ENCODE measurements around the gene CTTNBP2. TPM values are rescaled to one million over a fixed set of nuclear protein-coding genes. Genes with fewer than 3 reads are reported as not detected.

CTTNBP2 gene
- total RNA-seq, 5 donors from 2014 or later (not counting 1 experiment from before 2014, with no cell fraction given): 0.06 to 0.61 (median 0.16) TPM; not detected in 2

DNA sequence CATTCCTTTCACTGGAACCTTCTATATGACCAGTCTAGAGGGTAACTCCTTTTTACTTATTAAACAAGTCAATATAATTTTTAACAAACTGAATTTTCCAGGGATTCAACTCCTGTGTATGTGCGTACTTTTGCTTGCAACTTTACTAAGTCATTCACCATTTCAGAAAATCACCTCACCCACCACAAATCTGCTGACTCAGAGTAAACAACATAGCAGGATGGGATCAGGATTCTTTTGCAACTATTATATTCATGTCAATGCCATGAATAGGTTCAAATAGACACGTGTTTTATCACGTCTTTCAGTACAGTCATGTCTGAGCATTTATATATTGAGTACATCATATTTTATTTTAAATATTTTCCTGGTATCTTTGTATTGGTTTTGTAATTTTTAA lies 14.5 kb downstream of the CTTNBP2 start:
- DNase-seq (no peak), ATAC-seq (replicated peaks in 1 of 4) (no peak)
- WGBS (ENCODE audit: insufficient coverage): no CpG with 5 or more reads among the region's 3 CpGs
- no peaks in the 10 kb centered on the region for H3K4me1 Mint-ChIP-seq
- ChIA-PET POLR2A (no interaction called here), CTCF (no interaction called here)
- no peaks in the 10 kb centered on the region for H3K9me3 Mint-ChIP-seq
- Histone ChIP-seq H3K4me3 (ENCODE audit: control insufficient read depth in 1 of 2, extremely low read depth in 1 of 2, low read length in 1 of 2) (no peak overlapping the region), H3K9me3 (no peaks in the 10 kb centered on the region), H3K36me3 (ENCODE audit: control insufficient read depth in 2 of 2, extremely low read depth in 1 of 2, insufficient read depth in 1 of 2, low read length in 1 of 2) (no peaks in the 10 kb centered on the region), H3K27ac (ENCODE audit: low read length) (no peak overlapping the region), H3K27me3 (replicated peaks in 1 of 2; ENCODE audit: control insufficient read depth in 2 of 2, extremely low read depth in 1 of 2, insufficient read depth in 2 of 2, low read length in 1 of 2) (no peaks in the 10 kb centered on the region), H3K4me1 (ENCODE audit: control insufficient read depth in 1 of 2, extremely low read depth in 1 of 2, insufficient read depth in 2 of 2, low read length in 2 of 2) (no peaks in the 10 kb centered on the region)
- peaks cover 3 to 7% of the 10 kb centered on the region in 2 donors for H3K27me3 Mint-ChIP-seq
- H3K36me3 Mint-ChIP-seq: no peaks in the 10 kb centered on the region
- no peak overlapping the region for H3K27ac Mint-ChIP-seq
- no peak overlapping the region for H3K4me3 Mint-ChIP-seq

DNA sequence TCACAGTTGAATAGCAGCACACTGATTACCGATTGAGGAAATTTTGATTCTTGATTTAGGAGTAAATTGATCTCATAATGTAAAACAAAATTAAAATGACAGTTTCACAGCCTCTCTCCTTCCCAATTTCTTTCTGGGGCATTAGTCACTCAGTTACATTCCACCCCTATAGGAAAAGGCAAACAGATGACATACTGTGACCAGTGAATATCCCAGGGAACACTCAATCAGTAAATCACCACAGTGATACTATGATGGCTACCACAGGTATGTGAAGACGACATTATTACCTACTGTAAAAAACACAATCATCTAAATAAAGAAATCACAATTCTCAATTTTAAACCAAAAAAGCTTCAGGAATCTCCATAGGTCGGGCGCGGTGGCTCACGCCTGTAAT lies 15.5 kb downstream of the CTTNBP2 start:
- POLR2A ChIA-PET: no interaction called here
- no peaks in the 10 kb centered on the region for H3K36me3 ChIP-seq (ENCODE audit: control insufficient read depth in 2 of 2, extremely low read depth in 1 of 2, insufficient read depth in 1 of 2, low read length in 1 of 2)
- H3K4me3 ChIP-seq (ENCODE audit: control insufficient read depth in 1 of 2, extremely low read depth in 1 of 2, low read length in 1 of 2): no peak overlapping the region
- Mint-ChIP-seq H3K4me1 (no peaks in the 10 kb centered on the region), H3K27ac (no peak overlapping the region), H3K9me3 (no peaks in the 10 kb centered on the region), H3K27me3 (peaks cover 3 to 4% of the 10 kb centered on the region in 2 donors), H3K4me3 (no peak overlapping the region), H3K36me3 (no peaks in the 10 kb centered on the region)
- no peaks in the 10 kb centered on the region for H3K9me3 ChIP-seq
- DNase-seq (no peak), ATAC-seq (replicated peaks in 1 of 4) (no peak)
- WGBS (ENCODE audit: insufficient coverage): 71% methylated on average over 1 of the region's 6 CpGs
- CTCF ChIA-PET: no interaction called here
- no peaks in the 10 kb centered on the region for H3K27me3 ChIP-seq (replicated peaks in 1 of 2; ENCODE audit: control insufficient read depth in 2 of 2, extremely low read depth in 1 of 2, insufficient read depth in 2 of 2, low read length in 1 of 2)
- no peak overlapping the region for H3K27ac ChIP-seq (ENCODE audit: low read length)
- no peaks in the 10 kb centered on the region for H3K4me1 ChIP-seq (ENCODE audit: control insufficient read depth in 1 of 2, extremely low read depth in 1 of 2, insufficient read depth in 2 of 2, low read length in 2 of 2)

DNA sequence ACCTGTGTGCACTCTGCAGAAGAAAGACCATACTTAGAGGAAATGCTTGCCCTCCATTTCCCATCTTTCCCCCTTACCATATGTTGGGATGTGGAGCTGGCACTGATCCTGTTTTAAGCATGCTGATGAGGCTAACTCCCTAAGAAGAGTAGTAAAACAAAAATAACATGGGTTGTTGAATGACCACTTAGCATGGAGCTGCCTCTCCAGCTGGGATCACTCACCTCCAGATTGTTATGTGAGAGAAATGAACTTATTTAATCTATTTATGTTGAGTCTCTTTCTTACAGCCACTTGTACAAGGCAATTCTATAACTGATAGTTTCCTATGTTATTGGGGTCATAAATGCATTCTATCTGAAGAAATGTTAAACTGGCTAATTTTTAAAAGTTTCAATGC lies 17.0 kb downstream of the CTTNBP2 start:
- Mint-ChIP-seq H3K27me3 (peaks cover 0 to 4% of the 10 kb centered on the region in 2 donors), H3K4me3 (no peak overlapping the region), H3K9me3 (no peaks in the 10 kb centered on the region), H3K4me1 (no peaks in the 10 kb centered on the region), H3K27ac (no peak overlapping the region), H3K36me3 (no peaks in the 10 kb centered on the region)
- DNase-seq (no peak), ATAC-seq (replicated peaks in 1 of 4) (no peak)
- ChIA-PET CTCF (no interaction called here), POLR2A (no interaction called here)
- no peak overlapping the region for H3K4me3 ChIP-seq (ENCODE audit: control insufficient read depth in 1 of 2, extremely low read depth in 1 of 2, low read length in 1 of 2)
- no peaks in the 10 kb centered on the region for H3K4me1 ChIP-seq (ENCODE audit: control insufficient read depth in 1 of 2, extremely low read depth in 1 of 2, insufficient read depth in 2 of 2, low read length in 2 of 2)
- no peaks in the 10 kb centered on the region for H3K36me3 ChIP-seq (ENCODE audit: control insufficient read depth in 2 of 2, extremely low read depth in 1 of 2, insufficient read depth in 1 of 2, low read length in 1 of 2)
- no peaks in the 10 kb centered on the region for H3K27me3 ChIP-seq (replicated peaks in 1 of 2; ENCODE audit: control insufficient read depth in 2 of 2, extremely low read depth in 1 of 2, insufficient read depth in 2 of 2, low read length in 1 of 2)
- no peak overlapping the region for H3K27ac ChIP-seq (ENCODE audit: low read length)
- no peaks in the 10 kb centered on the region for H3K9me3 ChIP-seq

DNA sequence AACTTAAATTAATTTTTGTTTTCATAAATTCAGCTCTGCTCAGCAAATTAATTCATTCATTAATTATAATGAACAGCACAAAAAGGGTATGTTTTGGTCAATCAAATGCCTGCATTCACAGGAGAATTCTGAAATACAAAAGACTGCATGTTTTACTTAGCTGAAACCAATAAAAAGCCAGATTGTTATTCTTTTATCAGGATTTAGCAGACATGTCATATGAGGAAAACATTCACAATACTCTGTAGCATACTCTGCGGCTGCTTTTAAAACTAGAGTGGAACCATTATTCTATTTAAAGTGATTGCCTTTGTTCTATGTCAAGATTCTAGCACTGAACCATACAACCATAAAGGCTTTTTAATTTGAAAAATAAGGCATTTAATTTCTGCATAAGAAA lies 19.1 kb downstream of the CTTNBP2 start:
- ChIA-PET CTCF (no interaction called here), POLR2A (no interaction called here)
- Histone ChIP-seq H3K36me3 (ENCODE audit: control insufficient read depth in 2 of 2, extremely low read depth in 1 of 2, insufficient read depth in 1 of 2, low read length in 1 of 2) (no peaks in the 10 kb centered on the region), H3K9me3 (no peaks in the 10 kb centered on the region), H3K4me3 (ENCODE audit: control insufficient read depth in 1 of 2, extremely low read depth in 1 of 2, low read length in 1 of 2) (no peak overlapping the region), H3K27me3 (replicated peaks in 1 of 2; ENCODE audit: control insufficient read depth in 2 of 2, extremely low read depth in 1 of 2, insufficient read depth in 2 of 2, low read length in 1 of 2) (no peaks in the 10 kb centered on the region), H3K4me1 (ENCODE audit: control insufficient read depth in 1 of 2, extremely low read depth in 1 of 2, insufficient read depth in 2 of 2, low read length in 2 of 2) (no peaks in the 10 kb centered on the region), H3K27ac (ENCODE audit: low read length) (no peak overlapping the region)
- H3K9me3 Mint-ChIP-seq: no peaks in the 10 kb centered on the region
- H3K27ac Mint-ChIP-seq: no peak overlapping the region
- H3K27me3 Mint-ChIP-seq: peaks cover 0 to 4% of the 10 kb centered on the region in 2 donors
- no peak for ATAC-seq (replicated peaks in 1 of 4)
- WGBS (ENCODE audit: insufficient coverage): no CpG with 5 or more reads among the region's 1 CpG
- no peak for DNase-seq
- H3K36me3 Mint-ChIP-seq: no peaks in the 10 kb centered on the region
- H3K4me1 Mint-ChIP-seq: no peaks in the 10 kb centered on the region
- H3K4me3 Mint-ChIP-seq: no peak overlapping the region

DNA sequence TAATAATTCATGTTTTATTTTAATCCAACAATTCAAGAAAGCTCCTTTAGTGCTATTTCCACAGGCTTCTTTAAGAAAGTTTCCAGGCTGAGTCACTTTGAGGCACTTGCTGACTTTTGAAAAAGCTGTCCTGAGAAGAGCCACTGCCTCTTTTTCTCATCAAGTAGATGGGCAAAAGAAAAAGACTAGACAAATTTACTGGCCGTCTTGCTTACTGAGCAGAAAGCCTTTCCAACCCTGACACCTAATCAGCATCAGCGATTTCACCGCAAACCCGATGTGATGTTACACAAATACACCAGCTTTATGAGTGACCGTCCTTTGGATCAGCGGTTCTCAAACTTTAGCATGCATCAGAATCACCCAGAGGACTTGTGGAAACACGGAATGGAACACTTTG lies 24.3 kb downstream of the CTTNBP2 start:
- Histone ChIP-seq H3K27ac (ENCODE audit: low read length) (no peak overlapping the region), H3K36me3 (ENCODE audit: control insufficient read depth in 2 of 2, extremely low read depth in 1 of 2, insufficient read depth in 1 of 2, low read length in 1 of 2) (no peaks in the 10 kb centered on the region), H3K4me3 (ENCODE audit: control insufficient read depth in 1 of 2, extremely low read depth in 1 of 2, low read length in 1 of 2) (no peak overlapping the region), H3K4me1 (ENCODE audit: control insufficient read depth in 1 of 2, extremely low read depth in 1 of 2, insufficient read depth in 2 of 2, low read length in 2 of 2) (no peaks in the 10 kb centered on the region), H3K9me3 (no peaks in the 10 kb centered on the region), H3K27me3 (replicated peaks in 1 of 2; ENCODE audit: control insufficient read depth in 2 of 2, extremely low read depth in 1 of 2, insufficient read depth in 2 of 2, low read length in 1 of 2) (no peaks in the 10 kb centered on the region)
- no peaks in the 10 kb centered on the region for H3K36me3 Mint-ChIP-seq
- 91% methylated on average over 7 of the region's 7 CpGs for WGBS (ENCODE audit: insufficient coverage)
- H3K9me3 Mint-ChIP-seq: peaks cover 0 to 4% (median 3%) of the 10 kb centered on the region in 3 donors
- POLR2A ChIA-PET: no interaction called here
- H3K27me3 Mint-ChIP-seq: peaks cover 0 to 4% of the 10 kb centered on the region in 2 donors
- H3K4me3 Mint-ChIP-seq: no peak overlapping the region
- ATAC-seq (replicated peaks in 1 of 4) (no peak), DNase-seq (no peak)
- H3K27ac Mint-ChIP-seq: no peak overlapping the region
- no peaks in the 10 kb centered on the region for H3K4me1 Mint-ChIP-seq
- CTCF ChIA-PET: no interaction called here

DNA sequence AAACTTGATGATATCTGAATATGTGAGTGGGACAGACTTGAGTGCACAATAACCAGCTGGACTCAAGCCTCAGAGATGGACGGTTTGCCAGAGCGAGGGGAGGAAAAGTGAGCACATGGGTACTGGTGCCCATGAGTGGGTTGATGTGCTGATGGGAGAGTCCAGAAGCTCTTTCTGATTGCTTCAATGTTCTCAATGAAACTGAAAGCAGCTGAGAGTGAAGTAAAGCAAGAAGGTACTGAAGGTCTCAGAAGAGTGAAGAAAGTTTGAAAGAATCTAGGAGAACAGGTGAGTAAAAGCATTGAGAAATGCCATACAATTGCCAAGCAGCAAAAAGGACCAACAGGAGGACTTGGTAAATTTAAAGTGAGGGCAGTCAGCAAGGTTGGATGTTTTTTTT lies 28.6 kb downstream of the CTTNBP2 start:
- ATAC-seq (replicated peaks in 1 of 4): no peak
- POLR2A ChIA-PET: no interaction called here
- H3K27me3 Mint-ChIP-seq: no peaks in the 10 kb centered on the region
- CTCF ChIA-PET: no interaction called here
- no peaks in the 10 kb centered on the region for H3K9me3 ChIP-seq
- no peaks in the 10 kb centered on the region for H3K36me3 Mint-ChIP-seq
- peaks cover 0 to 13% (median 7%) of the 10 kb centered on the region in 3 donors for H3K9me3 Mint-ChIP-seq
- no peaks in the 10 kb centered on the region for H3K27me3 ChIP-seq (replicated peaks in 1 of 2; ENCODE audit: control insufficient read depth in 2 of 2, extremely low read depth in 1 of 2, insufficient read depth in 2 of 2, low read length in 1 of 2)
- DNase-seq: no peak
- H3K27ac Mint-ChIP-seq: no peak overlapping the region
- no peaks in the 10 kb centered on the region for H3K4me1 Mint-ChIP-seq
- H3K4me3 Mint-ChIP-seq: no peak overlapping the region
- WGBS (ENCODE audit: insufficient coverage): 95% methylated on average over 2 of the region's 2 CpGs
- no peak overlapping the region for H3K27ac ChIP-seq (ENCODE audit: low read length)
- H3K4me3 ChIP-seq (ENCODE audit: control insufficient read depth in 1 of 2, extremely low read depth in 1 of 2, low read length in 1 of 2): no peak overlapping the region
- H3K36me3 ChIP-seq (ENCODE audit: control insufficient read depth in 2 of 2, extremely low read depth in 1 of 2, insufficient read depth in 1 of 2, low read length in 1 of 2): no peaks in the 10 kb centered on the region
- H3K4me1 ChIP-seq (ENCODE audit: control insufficient read depth in 1 of 2, extremely low read depth in 1 of 2, insufficient read depth in 2 of 2, low read length in 2 of 2): no peaks in the 10 kb centered on the region

DNA sequence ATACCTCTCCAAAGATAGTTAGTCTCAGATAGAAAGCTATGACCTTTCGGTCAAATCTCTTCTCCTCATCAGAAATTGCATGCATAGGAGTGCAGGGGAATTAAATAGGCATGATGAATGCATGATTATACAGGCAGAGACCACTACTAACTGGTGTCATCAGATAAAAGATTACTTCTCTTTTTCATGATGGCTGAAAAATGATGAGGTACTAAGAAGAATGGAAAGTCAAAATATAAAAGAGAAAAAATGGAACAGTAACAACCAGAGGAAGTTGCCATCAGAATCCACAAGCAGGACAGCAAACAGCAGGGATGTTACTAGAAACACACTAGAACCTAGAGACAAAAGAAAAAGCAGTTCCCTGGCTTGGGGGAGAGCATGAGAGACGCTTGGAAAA lies 31.6 kb downstream of the CTTNBP2 start:
- H3K27ac Mint-ChIP-seq: no peak overlapping the region
- Histone ChIP-seq H3K27ac (ENCODE audit: low read length) (no peak overlapping the region), H3K4me3 (ENCODE audit: control insufficient read depth in 1 of 2, extremely low read depth in 1 of 2, low read length in 1 of 2) (no peak overlapping the region), H3K27me3 (replicated peaks in 1 of 2; ENCODE audit: control insufficient read depth in 2 of 2, extremely low read depth in 1 of 2, insufficient read depth in 2 of 2, low read length in 1 of 2) (no peaks in the 10 kb centered on the region), H3K9me3 (no peaks in the 10 kb centered on the region), H3K36me3 (ENCODE audit: control insufficient read depth in 2 of 2, extremely low read depth in 1 of 2, insufficient read depth in 1 of 2, low read length in 1 of 2) (no peaks in the 10 kb centered on the region), H3K4me1 (ENCODE audit: control insufficient read depth in 1 of 2, extremely low read depth in 1 of 2, insufficient read depth in 2 of 2, low read length in 2 of 2) (no peaks in the 10 kb centered on the region)
- H3K9me3 Mint-ChIP-seq: peaks cover 0 to 13% (median 7%) of the 10 kb centered on the region in 3 donors
- H3K27me3 Mint-ChIP-seq: no peaks in the 10 kb centered on the region
- ChIA-PET CTCF (no interaction called here), POLR2A (no interaction called here)
- ATAC-seq (replicated peaks in 1 of 4) (no peak), DNase-seq (no peak)
- no CpG with 5 or more reads among the region's 2 CpGs for WGBS (ENCODE audit: insufficient coverage)
- no peaks in the 10 kb centered on the region for H3K36me3 Mint-ChIP-seq
- no peaks in the 10 kb centered on the region for H3K4me1 Mint-ChIP-seq
- no peak overlapping the region for H3K4me3 Mint-ChIP-seq

All from T-cell (primary cell).